Neutrophil (primary cell): ENCODE data around the gene SV2B.

Experiments used
- H3K27ac ChIP-seq: fragments of 200-600 bp; sonication (generic); 2 replicates; pipeline ENCODE4 v1.5.1; 2016; ENCODE audit warnings: mild to moderate bottlenecking, moderate library complexity
- H3K27me3 ChIP-seq: fragments of 200-600 bp; sonication (generic); 2 replicates; pipeline ENCODE4 v1.6.0; 2016; ENCODE audit warnings: mild to moderate bottlenecking
- H3K36me3 ChIP-seq: fragments of 200-600 bp; sonication (generic); 2 replicates; pipeline ENCODE4 v1.5.1; 2017
- H3K4me1 ChIP-seq, 2 experiments: fragments of 200-600 bp in 1 of 2; sonication (generic) in 1 of 2; 1 replicate in 1 of 2; 2 replicates in 1 of 2; pipeline versions ENCODE4 v1.5.1 to v1.6.1; 2013 to 2016; ENCODE audit warnings: low read depth in 1 of 2, low read length in 1 of 2, mild to moderate bottlenecking in 1 of 2, moderate library complexity in 1 of 2; ENCODE audit not compliant: control insufficient read depth in 1 of 2, insufficient read depth in 1 of 2
- H3K4me3 ChIP-seq, 2 experiments: fragments of 200-600 bp in 1 of 2; sonication (generic) in 1 of 2; 1 replicate in 1 of 2; 2 replicates in 1 of 2; pipeline ENCODE4 v1.5.1; 2013 to 2016; ENCODE audit warnings: low read depth in 1 of 2, low read length in 1 of 2, mild to moderate bottlenecking in 1 of 2, moderate library complexity in 1 of 2
- H3K9me3 ChIP-seq: fragments of 200-600 bp; sonication (generic); 2 replicates; pipeline ENCODE4 v1.5.1; 2016
- CTCF ChIP-seq: fragments of 200-600 bp; sonication (generic); IDR thresholded peaks from 2 replicates; pipeline ENCODE4 v1.5.1; 2016; ENCODE audit warnings: antibody characterized with exemption

SV2B gene

DNA sequence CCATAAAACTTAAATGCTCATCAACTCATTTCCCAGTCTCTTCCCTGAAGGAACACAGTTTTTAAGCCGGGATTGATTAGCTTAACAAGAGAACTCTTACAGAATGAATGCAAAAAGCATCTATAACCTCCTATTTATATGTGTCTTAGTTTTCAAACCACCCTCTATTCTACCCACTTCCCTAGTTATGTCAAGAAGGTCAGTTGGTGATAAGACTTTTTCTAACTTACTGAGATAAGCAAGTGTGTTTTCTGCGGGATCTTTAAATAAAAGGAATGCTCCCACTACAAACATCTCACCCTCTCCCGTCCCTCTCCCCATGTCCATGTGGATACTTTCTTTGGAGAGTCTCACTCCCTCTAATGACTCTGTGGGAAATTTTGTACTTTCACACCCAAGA lies 218.5 kb downstream of the SV2B start:
- H3K9me3 ChIP-seq = no peaks in the 10 kb centered on the region
- no peaks in the 10 kb centered on the region for H3K4me1 ChIP-seq
- no peaks in the 10 kb centered on the region for H3K36me3 ChIP-seq
- no peak overlapping the region for H3K27ac ChIP-seq
- H3K27me3 ChIP-seq = peaks cover 36% of the 10 kb centered on the region
- no peak for TF ChIP-seq CTCF
- no peak overlapping the region for H3K4me3 ChIP-seq

- H3K27ac ChIP-seq = no peak overlapping the region
- H3K9me3 ChIP-seq = no peaks in the 10 kb centered on the region
- no peaks in the 10 kb centered on the region for H3K4me1 ChIP-seq
- H3K36me3 ChIP-seq = no peaks in the 10 kb centered on the region
- no peak for TF ChIP-seq CTCF
- H3K27me3 ChIP-seq = peaks cover 36% of the 10 kb centered on the region
- no peak overlapping the region for H3K4me3 ChIP-seq
Measured at GRCh38 chr15:91318931-91319330, 218.9 kb downstream of the SV2B start.

- TF ChIP-seq CTCF = no peak
- no peak overlapping the region for H3K27ac ChIP-seq
- H3K4me1 ChIP-seq = no peaks in the 10 kb centered on the region
- H3K4me3 ChIP-seq = no peak overlapping the region
- H3K9me3 ChIP-seq = no peaks in the 10 kb centered on the region
- H3K27me3 ChIP-seq = peaks cover 32% of the 10 kb centered on the region
- H3K36me3 ChIP-seq = no peaks in the 10 kb centered on the region
Measured at GRCh38 chr15:91319371-91320059, 219.5 kb downstream of the SV2B start.

DNA sequence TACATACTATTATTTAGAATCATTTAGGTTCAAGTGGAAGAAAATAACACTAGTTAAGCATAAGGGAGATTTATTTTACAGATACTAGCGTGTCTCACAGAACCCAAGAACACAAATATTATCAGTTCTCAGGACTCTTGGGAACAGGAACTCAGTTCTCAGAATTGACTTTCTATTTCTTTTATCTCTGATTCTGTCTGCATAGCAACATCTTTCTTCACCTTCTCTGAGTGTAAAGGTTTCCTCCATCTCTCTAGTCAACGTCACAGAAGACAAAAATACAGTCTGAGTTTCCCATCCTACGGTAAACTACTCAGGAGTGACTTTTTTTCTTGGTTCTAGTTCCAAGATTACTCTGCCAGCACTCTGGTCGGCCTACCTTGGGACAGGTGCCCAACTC lies 220.0 kb downstream of the SV2B start:
- no peak overlapping the region for H3K27ac ChIP-seq
- no peaks in the 10 kb centered on the region for H3K9me3 ChIP-seq
- H3K36me3 ChIP-seq = no peaks in the 10 kb centered on the region
- peaks cover 26% of the 10 kb centered on the region for H3K27me3 ChIP-seq
- no peaks in the 10 kb centered on the region for H3K4me1 ChIP-seq
- no peak overlapping the region for H3K4me3 ChIP-seq
- no peak for TF ChIP-seq CTCF

DNA sequence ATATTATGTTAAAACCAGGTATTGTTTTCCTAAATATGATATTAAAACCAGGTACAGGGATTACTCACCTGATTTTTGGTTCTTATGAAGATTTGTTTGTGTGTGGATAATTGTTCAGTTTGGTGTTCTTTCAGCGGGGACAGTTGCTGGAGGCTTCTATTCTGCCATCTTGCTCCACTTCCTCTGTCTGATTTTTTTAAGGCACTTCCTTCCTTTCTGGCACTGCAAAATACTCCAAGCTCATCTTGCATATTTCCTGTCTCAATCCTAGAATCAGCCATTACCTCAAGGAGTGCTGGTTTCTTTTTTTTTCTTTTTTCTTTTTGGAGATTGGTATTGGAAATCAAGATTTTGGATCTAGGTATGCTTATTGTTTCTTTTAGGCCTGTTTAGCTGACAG lies 229.9 kb downstream of the SV2B start:
- no peak for TF ChIP-seq CTCF
- no peaks in the 10 kb centered on the region for H3K9me3 ChIP-seq
- H3K36me3 ChIP-seq = no peaks in the 10 kb centered on the region
- H3K4me1 ChIP-seq = peaks cover 26% of the 10 kb centered on the region in 2 experiments
- no peak overlapping the region for H3K4me3 ChIP-seq
- H3K27me3 ChIP-seq = no peaks in the 10 kb centered on the region
- peak overlapping the region; percentile 62 for H3K27ac ChIP-seq
